HG02943 (cell line): ENCODE results near the gene RAB26.
A peak's percentile ranks its signal among the peaks of the same experiment; 100 is the strongest.
"Not testable (repeated sequence)": the region's sequence is repeated elsewhere in the genome, so short reads cannot be mapped to it uniquely, and the experiment has no call there.

Source experiments
- ATAC-seq: cut with Tn5 transposase; IDR thresholded peaks from one replicate; pipeline ENCODE4 v1.9.1; 2021; ENCODE audit warnings: mild to moderate bottlenecking, low read depth, moderate library complexity; ENCODE audit not compliant: unreplicated experiment

The RAB26 gene

DNA sequence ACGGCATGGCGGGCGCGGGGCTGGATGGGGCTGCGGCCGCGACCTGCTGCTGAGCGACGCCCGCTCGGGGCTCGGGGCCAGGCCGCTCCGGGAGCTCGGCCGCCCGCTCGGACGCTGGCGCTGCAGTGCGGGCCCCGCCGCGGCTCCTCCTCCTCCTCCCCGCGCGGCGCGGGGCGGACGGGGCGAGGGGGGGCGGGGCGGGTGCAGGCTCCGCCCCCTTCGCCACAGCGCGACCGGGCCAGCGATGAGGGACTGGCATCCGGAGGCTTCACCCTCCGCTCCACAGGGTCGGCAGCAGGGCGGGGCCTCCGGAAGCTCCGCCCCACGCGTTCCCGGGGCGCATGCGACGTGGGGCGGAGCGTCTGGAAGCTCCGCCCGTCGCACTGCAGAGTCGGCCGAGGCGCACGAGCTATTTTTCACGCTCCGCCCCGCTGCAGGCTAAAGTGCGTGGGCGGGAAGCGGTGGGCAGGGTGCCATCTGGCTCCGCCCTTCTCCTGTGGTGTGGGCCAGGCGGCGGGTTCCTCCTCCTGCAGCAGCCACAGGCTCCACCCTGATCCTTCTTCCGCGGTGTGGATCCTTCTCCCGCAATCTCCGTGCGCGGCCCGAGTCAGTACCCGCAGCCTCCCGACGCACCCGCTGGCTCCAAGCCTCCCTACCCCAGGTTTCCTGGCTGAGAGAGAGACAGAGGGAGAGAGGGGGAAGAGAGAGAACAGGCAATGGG, 12.5 kb upstream of the RAB26 start, which contains the start of gene PKD1:
PKD1 (minus strand) TSS at position 129 of the 721 bp plus-strand sequence. CDS start 209 bp downstream, outside the sequence.
- not testable (repeated sequence) for ATAC-seq

GRCh38 chr16:2142942-2143877, 5.2 kb upstream of the RAB26 start:
- ATAC-seq = no peak

DNA sequence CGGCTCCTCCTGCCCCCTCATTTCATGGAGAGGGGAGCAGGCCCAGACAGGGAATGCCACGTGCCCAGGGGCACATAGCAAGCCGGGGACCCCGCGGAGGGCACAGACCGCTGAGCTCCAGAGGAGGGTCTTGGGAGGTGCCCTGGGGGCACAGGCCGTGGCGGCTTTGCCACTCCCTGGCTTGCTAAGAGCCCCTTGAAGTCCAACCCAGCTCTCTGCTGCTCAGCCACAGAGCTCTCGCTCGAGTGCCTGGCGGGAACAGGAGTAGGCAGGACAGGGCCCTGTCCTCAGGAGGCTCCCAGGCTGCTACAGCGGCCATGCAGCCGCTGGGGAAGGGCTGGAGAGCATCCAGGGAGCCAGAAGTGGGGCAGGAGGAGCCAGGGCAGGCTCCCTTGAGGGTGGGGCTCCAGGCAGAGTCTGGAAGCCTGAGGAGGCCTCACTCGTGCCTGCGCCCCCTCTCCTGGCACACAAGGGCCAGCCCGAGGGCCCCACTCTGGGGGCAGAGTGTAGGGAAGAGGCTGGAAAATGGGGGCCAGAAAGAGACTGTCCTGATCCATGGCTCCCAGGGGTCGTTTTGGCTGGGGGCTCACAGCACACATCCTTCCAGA, 4.4 kb upstream of the RAB26 start:
- ATAC-seq = no peak

- no peak for ATAC-seq
Measured at GRCh38 chr16:2145843-2146242, 2.6 kb upstream of the RAB26 start.

GRCh38 chr16:2147378-2147777, 1.0 kb upstream of the RAB26 start:
- no peak for ATAC-seq

- ATAC-seq = no peak
Measured at GRCh38 chr16:2148714-2149629, 547 bp downstream of the RAB26 start.

- ATAC-seq = no peak
Measured at GRCh38 chr16:2149630-2150417, 1.4 kb downstream of the RAB26 start.

DNA sequence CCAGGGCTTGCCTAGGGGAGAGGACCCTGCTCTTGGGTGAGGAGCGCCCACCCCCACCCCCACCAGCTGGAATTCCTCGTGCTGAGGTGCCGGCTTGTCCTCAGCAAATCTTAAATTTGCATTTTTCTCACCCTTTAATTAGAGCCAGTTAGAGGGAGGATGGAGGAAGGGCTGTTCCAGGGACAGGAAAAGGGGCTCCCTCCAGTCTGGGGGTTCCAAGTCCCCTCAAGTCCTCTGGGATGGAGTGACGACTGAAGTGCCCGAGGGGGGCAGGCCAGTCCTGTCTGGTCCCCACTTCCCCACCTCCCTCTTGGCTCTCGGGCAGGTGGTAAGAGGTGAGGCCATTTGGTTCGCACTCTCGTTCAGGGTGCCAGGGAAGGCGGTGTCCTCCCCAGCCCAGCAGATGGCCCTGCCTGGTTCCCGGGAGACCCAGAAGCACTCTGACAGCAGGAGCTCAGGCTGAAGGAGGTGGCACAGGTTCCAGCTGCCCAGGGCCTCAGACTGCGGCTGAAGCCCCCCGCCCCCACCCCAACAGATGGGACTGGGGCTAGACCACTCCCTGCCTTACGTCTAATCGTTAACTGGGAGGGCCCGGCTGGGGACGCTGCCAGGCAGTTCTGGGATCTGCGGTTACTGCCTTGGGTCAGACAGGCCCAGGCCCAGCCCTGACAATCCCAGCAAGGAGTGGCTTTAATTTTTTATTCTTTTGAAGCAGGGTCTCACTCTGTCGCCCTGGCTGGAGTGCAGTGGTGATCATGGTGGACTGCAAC, 2.2 kb downstream of the RAB26 start:
- no peak for ATAC-seq

- no peak for ATAC-seq
Measured at GRCh38 chr16:2151188-2152091, 3.0 kb downstream of the RAB26 start.

GRCh38 chr16:2152695-2153506, 4.5 kb downstream of the RAB26 start:
- no peak for ATAC-seq

- no peak for ATAC-seq
Measured at GRCh38 chr16:2154533-2155090, 6.2 kb downstream of the RAB26 start.

GRCh38 chr16:2155091-2155950, 6.9 kb downstream of the RAB26 start, which contains the start of gene TRAF7:
TRAF7 (plus strand) TSS chr16:2155782; CDS start chr16:2163921, 8,139 bp downstream.
- peak; percentile 81 for ATAC-seq

GRCh38 chr16:2155977-2156848, 7.8 kb downstream of the RAB26 start:
- ATAC-seq = no peak

DNA sequence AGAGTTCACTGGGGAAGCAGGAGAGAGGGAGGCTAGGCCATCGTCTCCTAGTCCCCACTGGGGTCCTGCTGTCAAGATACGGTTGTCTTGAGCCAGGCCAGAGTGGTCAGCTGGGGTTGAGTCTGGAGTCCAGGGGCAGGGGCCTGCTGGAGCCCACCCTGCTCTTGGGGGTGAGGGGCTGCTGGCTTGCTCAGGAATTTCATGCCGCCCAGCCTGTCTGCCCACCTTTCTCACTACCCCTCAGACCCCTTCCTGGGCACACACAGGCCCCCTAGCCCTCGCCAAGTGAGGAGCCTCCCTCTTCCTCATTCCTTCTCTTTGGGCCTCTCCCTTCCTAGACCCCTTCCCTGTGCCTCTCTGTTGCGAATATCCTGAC, 8.4 kb downstream of the RAB26 start:
- no peak for ATAC-seq
